Activated naive CD4-positive, alpha-beta T cell (primary cell): Measurements from ENCODE around the gene KAZN.
"Not testable (repeated sequence)": the region's sequence is repeated elsewhere in the genome, so short reads cannot be mapped to it uniquely, and the experiment has no call there.

Experiments
- DNase-seq, 4 experiments: peaks; one replicate each; lab custom pipeline; 2025; lab: John Stamatoyannopoulos, UW

KAZN gene

DNA sequence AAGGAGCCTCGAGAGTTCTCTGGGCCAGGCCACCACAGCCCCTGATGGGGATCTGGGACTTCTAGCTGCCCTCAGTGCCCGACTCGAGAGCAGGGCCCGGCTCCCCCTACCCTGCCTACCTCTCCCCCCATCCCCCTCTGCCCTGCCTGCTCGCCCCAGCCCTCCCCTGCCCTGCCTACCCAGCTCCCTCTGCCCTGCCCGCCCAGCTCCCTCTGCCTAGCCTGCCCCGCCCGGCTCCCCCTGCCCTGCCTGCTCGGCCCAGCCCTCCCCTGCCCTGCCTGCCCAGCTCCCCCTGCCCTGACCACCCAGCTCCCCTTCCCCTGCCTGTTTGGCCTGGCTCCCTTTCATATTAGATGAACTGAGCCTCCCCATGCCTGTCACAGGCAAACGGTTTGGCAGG is 437.6 kb downstream of the KAZN start:
- DNase-seq: no peak

DNA sequence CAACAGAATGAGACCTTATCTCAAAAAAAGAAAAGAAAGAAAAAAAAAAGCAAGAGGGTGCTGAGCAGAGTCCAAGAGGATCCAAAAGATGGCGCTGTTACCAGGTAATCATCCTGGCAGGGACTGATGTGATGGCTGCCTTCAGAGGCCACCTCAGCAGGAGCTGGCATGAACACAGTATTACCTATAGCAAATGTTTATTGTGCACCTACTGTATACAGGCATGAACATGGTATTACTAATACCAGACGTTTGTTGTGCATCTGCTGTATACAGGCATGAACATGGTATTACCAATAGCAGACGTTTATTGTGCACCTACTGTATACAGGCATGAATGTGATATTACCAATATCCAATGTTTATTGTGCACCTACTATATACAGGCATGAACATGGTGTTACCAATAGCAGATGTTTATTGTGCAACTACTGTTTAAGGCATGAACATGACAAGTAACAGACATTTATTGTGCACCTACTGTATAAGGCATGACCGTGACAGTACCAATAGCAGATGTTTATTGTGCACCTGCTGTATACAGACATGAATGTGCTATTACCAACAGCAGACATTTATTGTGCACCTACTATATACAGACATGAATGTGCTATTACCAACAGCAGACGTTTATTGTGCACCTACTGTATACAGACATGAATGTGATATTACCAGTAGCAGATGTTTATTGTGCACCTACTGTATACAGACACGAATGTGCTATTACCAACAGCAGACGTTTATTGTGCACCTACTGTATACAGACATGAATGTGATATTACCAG is 439.9 kb downstream of the KAZN start:
- no peak for DNase-seq

DNA sequence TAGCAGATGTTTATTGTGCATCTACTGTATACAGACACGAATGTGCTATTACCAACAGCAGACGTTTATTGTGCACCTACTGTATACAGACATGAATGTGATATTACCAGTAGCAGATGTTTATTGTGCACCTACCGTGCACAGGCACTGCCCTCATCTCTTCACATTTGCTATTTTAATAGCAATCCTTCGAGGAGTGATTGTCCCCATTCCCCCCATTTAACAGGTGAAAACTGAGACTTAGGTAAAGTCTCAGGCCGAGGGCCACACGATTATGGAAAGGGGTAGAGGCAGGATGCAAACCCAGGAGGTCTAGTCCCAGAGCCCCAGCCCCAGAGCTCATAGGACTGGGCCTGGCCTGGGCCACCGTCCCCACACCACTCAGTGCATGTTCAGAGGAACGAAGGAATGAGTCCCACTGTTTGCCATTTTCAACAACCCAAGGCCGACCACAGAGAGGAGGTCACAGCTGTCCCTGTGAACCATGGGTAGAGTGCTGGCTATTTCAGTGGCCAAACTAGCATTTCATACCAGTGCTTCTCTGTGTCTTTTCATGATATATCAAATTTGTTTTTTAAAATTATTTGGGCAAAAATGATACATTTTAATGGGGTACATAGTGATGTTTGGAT is 440.6 kb downstream of the KAZN start:
- no peak for DNase-seq

DNA sequence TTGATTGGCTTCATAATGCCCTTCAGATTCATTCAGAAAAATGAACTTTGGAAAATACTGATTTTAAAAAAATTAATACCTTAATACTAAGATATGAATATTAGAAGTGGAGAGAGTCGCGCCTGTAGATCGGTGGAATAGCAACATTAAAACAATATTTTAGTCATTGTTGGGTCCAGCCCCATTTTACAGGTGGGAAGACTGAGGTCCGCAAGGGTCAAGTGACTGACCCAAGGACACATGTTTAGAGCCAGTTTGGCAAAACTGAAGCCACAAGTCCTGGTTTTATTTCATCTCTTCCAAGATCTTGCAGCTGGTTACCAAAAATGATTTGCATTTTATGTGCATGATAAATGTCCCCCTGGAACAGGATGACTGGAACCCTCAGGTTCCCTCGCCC is 441.4 kb downstream of the KAZN start:
- no peak for DNase-seq

DNA sequence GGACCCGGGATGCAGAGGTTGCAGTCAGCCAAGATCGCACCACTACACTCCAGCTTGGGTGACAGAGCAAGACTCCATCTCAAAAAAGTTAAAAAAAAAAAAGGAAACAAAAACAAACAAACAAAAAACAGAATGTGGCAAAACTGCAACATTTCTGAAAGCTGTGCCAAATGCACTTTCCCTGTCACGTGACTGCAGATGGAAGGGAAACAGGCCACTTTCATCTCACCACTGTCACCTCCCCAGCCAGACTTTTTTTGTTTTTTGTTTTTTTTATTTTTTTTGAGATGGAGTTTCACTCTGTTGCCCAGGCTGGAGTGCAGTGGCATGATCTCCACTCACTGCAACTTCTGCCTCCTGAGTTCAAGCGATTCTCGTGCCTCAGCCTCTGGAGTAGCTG is 442.2 kb downstream of the KAZN start:
- not testable (repeated sequence) for DNase-seq

DNA sequence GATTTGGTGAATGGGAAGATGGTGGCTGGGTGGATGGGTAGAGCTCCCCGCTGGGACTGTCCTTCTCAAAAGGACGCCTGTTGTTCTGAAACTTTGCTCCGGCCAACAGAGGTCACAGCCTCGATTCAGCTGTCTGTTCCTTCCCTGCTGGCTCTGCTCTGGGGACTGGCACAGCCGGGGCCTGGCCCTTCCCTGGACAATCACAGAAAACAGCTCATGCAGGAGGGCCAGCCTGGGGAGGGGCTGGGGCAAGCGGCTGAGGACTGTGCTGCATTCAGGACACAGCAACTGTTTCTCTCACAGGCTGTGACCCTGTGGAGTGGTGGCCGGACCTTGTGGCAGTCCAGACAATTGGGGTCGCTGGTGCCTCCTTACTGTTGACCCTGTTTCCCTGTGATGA is 444.4 kb downstream of the KAZN start:
- no peak for DNase-seq

DNA sequence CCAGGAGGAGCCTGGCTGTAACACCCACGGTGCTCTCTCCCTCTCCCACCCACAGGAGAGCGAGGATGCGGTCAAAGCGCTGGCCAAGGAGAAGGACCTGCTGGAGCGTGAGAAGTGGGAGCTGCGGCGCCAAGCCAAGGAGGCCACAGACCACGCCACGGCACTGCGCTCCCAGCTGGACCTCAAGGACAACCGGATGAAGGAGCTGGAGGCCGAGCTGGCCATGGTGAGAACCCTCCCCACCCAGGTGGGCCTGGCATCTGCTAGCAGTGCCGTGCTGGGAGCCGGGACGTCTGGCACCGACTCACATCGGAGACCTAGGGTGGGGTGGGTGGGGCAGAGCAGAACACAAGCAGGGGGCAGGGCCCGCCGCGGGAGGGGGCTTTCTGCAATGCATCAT is 445.4 kb downstream of the KAZN start:
- DNase-seq: no peak

DNA sequence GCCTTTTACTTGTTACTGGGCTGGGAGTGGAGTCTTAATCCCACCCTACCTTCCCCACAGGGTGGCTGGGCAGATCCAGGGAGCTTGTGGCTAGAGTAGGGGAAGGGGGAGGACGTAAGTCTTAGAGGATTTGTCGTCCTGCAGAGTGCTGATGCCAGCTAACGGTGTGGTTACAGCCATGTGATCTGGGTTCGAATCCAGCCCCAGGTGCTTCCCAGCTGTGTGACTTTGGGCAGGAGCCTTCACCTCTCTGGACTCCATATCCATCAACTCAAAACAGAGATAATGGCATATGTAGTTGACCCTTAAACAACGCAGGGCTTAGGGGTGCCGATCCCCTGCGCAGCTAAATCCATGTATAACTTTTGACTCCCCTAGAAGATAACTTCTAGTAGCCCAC is 446.6 kb downstream of the KAZN start:
- DNase-seq: no peak

DNA sequence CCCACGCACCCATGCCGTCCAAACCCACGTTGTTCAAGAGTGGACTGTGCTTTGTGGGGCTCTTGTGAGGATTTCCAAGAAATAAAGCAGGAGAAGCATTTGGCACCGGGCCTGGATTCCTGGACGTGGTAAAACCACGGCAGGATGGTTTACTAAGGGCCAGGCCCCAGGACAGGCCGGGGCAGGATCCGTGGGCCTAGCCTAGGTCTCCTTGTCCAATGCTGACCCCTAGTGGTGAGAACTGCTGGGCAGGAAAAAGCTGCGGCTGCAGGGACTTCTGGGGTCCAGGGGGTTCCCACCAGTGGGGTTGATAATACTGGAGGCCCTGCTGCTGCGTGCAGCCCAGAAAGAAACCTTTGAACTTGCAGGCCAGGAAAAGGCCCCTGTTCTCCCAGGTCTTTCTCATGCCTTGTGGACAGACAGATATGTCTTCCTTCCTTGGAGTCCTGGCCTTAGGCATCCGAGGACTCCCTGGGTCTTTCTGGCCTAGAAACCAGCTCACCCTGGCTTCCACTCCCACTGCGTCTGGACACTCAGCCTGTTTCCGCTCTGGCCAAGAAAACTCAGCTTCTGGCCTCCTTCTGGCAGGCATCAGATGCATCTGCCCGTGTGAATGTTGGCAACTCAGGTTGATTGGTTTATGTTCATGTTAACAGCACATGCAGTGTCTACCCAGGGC is 448.1 kb downstream of the KAZN start:
- DNase-seq: peak in 3 of 4 experiments; percentile 17 to 23 (median 22)

DNA sequence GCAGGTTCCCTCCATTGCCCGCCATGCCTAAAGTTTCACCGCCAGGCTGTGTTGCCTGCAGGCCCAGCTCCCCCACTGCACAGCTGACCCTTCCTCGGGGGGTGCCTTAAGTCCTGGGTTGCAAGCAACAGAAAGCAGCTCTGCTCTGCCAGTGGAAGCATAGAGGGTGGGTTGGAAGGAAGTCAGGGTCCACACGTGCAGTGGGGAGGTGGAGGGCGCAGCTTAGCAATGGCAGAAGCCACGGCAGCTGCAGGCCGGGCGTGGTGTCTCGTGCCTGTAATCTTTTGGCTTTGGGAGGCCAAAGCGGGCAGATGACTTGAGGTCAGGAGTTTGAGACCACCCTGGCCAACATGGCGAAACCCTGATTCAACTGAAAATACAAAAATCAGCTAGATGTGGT is 448.8 kb downstream of the KAZN start:
- DNase-seq: no peak

DNA sequence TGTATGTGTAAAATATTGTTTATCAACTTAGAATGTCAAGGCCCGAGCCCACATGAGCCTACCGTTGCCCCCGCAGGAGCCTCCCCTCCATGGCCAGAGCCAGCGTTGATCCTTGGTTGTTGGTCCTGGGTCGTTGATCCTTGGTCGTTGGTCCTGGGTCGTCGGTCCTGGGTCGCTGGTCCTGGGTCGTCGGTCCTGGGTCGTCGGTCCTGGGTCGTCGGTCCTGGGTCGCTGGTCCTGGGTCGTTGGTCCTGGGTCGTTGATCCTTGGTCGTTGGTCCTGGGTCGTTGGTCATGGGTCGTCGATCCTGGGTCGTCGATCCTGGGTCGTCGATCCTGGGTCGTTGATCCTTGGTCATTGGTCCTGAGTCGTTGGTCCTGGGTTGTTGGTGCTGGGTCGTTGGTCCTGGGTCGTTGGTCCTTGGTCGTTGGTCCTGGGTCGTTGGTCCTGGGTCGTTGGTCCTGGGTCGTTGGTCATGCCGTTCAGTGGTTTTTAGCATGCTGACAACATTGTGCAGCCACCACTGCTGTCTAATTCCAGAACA is 450.0 kb downstream of the KAZN start:
- no peak for DNase-seq

DNA sequence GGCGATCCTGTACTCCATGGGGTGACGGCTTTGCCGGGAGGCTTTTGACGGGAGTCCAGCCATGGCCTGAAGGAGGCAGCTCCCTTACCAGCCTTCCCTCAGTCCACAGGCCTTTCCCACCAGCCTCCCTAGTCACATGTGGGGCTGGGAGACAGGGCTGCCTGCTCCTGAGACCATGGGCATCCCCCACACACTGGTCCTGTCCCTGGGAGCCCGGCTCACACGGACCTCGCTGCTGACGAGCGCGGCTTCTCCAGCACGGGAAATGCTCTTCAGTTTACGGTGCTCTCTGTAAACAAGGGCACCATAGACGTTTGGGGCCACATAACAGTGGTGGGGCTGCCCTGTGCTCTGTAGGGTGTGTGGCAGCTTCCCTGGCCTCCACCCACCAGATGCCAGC is 450.6 kb downstream of the KAZN start:
- DNase-seq: no peak

DNA sequence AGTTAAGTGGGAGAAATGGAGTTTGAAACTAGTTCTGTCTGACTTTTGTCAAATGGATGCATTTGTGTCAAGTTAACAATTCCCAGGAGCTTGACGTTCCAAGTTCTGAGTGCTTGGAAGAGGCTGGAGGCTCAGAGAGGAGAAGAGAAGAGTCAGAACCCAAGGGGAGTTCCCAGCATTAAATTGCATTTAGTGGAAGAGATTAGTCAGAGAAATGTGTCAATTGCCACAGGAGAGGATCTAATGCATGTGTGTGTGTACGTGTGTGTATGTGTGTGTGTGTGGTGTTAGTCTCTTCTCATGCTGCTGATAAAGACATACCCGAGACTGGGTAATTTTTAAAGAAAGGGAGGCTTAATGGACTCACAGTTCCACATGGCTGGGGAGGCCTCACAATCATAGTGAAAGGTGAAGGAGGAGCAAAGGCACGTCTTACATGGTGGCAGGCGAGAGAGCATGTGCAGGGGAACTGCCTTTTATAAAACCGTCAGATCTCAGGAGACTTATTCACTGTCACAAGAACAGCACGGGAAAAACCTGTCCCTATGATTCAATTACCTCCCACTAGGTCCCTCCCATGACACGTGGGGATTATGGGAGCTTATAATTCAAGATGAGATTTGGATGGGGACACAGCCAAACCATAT is 453.5 kb downstream of the KAZN start:
- no peak for DNase-seq

DNA sequence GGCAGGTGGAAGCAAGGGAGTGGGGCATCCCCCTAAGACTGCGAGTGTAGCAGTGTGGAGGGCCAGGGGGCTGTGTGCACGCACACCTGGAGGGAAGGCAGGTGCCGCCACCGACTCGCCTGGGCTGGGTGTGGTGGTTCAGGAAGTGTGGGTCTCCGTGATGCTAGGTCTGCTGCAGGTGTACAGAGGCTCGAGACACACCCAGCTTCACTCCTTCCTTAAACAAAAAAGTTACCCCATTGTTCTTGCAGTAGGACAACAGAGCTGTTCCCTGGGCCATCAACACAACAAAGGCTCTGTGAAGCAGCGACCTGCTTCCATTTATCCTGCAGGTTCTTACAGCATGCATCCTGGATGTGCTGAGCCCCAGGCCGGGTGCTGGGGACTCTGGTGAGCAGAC is 454.7 kb downstream of the KAZN start:
- DNase-seq: no peak

DNA sequence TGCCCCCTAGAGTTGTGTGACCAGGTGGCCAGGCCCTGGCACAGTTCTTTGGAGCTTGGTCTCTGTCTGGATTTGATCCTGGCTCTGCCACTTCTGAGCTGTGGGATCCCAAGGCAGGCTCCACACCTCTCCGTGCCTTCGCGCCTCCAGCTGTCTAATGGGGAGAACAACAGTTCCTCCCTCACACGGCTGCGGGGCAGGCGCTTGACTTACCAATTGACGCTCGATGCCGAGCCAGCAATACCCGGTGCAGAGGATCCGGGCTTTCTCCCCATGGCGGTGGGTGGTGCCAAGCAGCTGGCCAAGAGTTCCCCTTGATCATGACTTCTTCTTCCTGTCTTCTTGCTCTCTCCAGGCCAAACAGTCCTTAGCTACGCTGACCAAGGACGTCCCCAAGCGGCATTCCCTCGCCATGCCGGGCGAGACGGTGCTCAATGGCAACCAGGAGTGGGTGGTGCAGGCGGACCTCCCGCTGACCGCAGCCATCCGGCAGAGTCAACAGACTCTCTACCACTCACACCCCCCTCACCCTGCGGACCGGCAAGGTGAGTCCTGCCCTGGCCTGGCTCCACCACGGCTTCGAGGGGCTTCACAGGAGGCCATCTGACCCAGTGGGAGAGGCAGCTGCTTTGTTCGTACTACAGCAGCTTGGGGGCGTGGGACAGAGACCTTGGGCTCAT is 457.4 kb downstream of the KAZN start:
- DNase-seq: no peak

DNA sequence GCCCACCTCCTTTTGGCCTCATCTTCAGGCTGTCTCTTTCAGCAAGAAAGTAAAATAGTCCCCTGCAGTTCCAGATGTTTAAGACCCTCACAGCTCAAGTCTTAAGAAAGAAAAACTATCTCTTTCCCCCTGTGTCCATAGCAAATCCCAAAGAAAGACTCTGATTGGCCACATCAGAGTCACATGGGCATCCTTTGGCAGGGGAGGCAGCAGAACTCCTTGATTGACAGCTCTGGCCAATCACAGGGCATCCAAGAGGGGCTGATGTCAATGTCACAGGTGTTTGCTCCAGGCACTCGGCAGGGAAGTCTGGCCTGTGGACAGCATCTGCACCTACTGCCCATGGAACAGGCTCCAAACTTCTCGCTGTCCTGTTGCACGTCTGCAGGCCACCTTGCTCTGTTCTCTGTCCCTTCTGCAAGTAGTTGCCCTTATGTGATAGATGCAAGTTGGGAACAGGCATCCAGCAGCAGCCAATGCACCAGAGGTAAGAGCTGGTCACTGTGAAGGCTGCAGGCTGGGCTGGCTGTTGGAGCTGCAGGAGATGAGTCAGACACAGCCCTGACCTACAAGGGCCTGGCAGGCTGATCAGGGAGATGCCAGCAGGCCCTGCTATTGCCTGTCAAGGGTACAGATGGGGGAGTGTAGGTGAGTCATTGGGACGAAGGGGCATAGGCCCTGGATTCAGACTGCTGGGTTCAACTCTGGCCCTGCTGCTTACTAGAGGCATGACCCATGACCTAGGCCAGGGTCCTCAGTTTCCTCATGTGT is 458.2 kb downstream of the KAZN start:
- DNase-seq: no peak

DNA sequence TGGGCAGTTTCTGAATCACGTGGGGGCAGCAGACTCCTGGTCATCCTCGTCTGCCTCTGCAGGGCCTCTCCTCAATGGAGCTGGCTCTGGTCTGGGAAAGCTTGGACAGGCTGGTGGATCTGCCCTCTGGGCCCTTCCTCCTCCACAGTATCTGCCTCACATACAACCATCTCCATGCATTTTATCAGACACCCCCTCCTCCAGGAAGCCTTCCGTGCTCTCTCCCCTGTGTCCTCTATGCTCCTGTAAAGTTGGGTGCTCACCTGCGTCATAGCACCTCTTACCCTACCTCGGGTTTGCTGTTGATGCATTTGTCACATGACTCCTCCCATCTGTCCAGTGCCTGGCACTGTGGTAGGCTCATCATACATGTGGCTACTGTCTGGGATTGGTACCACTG is 459.3 kb downstream of the KAZN start:
- no peak for DNase-seq

DNA sequence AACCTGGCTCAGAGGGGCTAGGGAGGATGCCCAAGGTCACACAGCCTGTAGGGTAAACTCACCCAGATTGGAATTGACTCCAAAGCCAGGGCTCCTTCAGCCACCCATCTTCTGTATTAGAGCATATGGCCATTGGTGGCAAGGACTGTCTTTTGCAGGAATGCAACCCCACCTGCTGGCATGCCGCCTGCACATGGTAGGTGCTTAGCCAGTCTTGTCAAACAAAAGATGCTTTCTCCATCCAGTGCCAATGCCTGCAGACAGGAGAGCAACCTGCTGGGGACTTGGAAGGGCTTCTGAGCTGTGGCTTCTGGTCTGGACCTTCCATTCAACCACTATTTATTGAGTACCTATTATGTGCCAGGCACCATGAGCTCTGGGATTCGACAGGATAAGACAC is 459.8 kb downstream of the KAZN start:
- no peak for DNase-seq

DNA sequence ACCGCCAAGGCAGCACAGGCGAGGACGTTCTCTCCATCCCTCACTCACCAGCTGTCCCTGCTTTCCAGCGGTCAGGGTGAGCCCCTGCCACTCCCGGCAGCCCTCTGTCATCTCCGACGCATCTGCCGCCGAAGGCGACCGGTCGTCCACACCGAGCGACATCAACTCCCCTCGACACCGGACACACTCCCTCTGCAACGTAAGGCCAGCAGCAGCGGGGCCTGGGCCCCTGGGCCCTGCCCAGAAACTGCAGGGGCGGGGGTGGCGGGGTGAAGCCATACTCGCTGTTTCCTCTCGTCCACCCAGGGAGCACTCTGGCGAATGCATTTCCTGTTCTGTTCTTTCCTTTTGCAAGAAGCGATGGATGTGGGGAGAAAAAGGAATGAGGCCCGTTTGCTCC is 461.6 kb downstream of the KAZN start:
- no peak for DNase-seq

DNA sequence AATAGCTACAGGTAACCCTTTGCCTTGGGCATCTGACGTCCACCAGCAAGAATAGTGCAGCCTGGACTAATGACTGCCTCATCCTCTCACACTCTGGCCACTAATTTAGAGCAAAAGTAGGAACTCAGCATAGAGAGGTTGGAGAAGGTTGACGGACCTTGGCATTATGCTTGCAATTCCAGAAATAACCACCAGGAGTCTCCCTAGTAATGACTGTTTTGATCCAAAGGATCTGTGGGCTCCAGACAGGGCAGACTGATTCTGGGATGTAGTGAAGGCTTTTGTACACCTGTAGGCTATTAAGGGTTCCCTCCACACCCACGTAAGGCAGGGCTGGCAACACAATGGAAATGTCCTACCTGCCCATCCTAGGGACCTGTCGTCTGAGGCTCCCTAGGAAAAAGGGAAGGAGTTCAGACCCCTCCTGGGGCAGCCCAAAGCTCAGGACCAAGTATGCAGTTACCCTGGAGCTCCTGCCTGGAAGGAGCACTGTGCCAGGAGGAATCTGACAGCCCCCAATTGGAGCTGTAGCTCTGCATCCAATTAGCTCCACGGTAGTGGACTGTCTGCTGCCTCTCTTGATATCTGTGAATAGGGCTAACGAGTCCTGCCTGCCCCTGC is 464.1 kb downstream of the KAZN start:
- no peak for DNase-seq

DNA sequence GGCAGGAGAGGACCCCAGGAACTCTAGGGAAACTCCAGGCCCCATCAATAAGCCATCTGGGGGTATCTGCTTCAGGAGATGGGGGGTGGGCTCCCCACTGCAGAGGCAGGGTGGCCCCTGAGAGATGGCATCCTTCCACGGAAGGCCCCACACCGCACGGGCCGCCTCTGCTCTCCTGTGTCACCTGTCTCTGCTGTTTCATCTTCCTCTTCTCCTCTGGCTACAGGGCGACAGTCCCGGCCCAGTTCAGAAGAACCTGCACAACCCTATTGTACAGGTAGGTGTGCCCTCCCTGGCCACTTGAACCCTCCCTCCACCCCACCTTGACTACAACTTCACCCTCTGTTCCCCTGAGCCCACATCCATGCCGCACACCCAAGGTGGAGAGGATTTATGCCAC is 464.9 kb downstream of the KAZN start:
- no peak for DNase-seq
